GM18498 (cell line): ENCODE results near the gene IQCN.
A peak's percentile ranks its signal among the peaks of the same experiment; 100 is the strongest.

Experiments used
- ATAC-seq: cut with Tn5 transposase; IDR thresholded peaks from one replicate; pipeline ENCODE4 v1.9.1; 2021; ENCODE audit warnings: mild to moderate bottlenecking, moderate library complexity; ENCODE audit not compliant: unreplicated experiment

Gene IQCN

DNA sequence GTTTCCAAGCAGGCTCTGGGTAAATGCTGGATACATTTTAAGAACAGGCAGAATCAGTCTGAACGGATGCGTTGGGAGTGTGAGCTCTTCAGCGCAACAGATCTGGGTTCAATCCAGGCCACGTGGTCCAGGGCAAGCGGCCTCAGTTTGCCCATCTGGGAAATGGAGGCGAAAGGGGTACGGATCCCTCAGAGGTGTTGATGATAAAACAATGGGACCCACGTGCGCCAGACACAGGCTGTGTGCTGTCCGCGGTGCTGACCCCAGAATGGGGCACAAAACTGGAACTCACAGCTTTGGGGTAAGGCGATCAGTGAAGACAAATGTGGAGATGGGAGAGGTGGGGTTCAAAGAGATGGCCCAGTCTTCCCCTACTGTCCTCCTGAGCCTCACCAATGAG is 34.9 kb downstream of the IQCN start:
- no peak for ATAC-seq

DNA sequence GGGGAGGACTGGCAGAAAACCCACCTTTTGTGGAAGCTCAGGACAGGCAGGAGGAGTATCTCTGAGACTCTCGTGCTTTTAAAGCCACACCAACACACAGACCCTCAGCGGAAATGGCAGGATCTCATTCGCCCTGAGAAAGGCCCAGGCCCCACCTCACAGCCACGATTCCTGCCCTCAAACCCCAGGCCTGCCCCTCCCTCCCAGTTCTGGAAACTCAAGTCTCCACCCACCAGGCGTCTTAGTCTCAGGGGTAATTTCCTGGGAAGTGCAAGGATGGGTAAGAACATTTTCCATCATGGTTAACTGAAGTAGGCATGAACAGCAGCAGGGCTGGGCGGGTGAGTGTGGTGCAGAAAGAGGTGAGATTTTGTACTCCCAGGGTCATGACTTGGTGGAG is 40.1 kb downstream of the IQCN start:
- no peak for ATAC-seq

DNA sequence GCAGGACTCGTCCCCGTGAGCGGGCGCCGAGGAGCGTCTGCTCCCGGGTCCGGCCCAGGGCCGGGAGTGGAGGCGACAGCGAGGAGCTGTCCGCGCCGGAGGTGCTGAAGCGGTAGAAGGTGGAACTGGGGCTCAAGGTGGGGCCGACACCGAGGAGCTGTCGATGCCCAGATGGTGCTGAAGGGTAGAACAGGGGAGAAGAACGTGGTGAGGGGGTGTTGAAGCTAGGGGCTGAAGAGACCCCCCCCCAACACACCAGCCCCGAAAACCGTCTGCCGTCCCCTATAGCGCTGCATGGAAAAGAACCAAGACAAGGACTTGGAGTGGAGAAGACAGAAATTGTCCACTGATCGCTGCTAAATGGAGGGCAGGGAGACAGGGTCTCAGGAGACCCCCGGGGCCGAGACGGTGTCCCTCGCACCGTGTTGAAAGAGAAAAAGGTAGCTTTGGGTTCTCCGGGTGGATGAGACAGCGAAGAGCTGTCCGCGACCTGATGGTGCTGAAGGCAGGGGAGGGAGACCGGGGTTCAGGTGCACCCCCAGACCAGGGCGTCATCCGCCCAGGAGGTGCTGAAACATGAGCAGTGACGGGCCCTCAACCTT is 40.9 kb downstream of the IQCN start:
- ATAC-seq, result no peak

DNA sequence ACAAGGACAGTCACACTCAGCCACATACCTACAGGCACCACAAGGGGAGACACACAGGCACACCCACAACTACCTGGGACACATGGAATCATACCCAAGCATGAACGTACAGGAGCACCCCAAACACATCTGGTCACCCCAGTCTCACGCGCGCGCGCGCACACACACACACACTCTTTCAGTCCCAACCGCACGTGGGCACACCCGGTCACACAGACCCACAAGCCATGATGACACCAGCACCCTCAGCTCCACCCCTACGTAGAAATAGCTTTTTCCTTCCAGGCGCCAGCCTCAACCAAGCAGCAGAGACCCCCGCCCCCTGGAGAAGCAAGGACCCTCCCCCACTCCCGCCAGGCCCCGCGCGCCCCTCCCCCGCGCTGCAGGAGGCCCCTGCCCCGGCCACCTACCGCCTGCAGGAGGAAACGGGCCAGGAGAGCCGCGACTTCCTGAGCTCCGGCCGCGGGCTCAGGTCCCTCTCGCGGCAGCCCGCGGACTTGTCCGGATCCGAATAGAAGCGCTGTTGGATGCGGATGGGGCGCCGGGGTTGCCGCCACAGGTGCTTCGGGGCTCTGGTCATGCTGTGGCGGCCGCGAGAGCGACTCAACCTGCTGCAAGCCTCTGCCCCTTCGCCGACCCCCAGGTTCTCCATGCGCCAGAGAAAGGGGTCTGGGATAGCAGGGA is 41.6 kb downstream of the IQCN start:
- no peak for ATAC-seq

DNA sequence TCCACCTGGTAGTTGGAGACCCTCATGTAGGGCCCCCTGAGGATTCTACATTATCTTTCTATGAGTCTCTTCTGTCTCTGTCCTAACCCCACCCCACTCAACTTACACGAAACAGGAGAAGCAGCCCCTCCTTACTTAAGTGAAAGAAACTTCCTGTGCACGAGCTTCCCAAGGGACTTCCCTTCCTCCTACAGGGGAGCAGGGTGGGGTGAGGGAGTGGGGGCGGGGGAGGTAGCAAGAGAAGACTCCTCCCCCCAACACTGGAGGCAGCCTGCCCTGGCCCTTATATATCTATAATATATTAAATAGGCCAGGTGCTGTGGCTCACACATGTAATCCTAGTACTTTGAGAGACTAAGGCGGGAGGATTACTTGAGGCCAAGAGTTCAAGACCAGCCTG is 42.5 kb downstream of the IQCN start:
- ATAC-seq, result no peak

DNA sequence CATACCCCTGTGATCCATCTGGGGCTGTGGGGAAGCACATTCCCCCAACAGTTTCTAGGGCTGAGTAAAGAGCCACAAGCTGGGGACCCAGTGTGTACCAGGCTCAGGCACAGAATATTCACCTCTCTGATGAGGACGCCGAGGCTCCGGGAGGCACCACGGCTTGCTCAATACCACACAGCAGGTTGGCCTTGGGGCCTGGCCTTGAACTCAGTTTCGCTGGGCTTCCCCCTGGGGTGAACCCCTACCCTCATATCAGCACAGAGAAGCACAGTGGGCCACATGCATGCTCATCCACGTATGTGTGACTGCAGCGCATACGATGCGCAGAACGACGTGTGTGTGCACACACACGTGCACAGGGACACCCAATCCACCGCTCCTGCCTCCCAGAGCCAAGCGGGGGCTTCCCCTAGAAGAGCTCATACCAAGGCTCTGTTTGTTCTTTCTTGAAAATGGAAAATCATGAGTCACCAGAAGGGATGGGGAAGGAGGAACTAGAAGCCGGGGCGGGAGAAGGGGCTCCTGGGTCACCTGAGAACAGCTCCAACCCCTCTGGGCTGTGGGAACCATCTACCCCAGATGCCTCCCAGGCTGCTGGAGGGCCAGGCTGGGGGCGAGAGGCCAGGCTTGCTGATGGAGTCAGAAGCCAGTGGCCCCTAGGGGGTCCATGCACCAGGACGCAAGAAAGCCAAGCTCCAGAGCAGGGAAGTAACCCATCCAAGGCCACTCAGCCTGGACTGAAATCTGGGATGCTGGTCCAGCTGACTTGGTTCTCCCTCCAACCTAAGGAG is 43.1 kb downstream of the IQCN start:
- ATAC-seq, result no peak

DNA sequence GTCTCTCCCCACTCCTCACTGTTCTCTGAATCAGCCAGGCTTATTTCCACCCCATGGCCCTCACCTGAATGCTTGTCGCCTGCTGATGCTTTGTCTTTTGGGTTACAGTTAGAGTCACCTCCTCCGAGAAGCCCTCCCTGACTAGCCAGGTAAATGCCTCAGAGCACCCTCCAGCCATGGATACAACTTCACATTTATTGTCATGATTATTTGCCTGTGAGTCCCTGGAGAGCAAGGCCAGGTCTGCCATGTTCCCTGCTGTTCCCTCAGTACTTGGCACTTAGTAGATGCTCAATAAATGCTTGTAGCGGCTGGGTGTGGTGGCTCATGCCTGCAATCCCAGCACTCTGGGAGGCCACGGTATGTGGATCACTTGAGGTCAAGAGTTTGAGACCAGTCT is 44.3 kb downstream of the IQCN start:
- ATAC-seq, result no peak

DNA sequence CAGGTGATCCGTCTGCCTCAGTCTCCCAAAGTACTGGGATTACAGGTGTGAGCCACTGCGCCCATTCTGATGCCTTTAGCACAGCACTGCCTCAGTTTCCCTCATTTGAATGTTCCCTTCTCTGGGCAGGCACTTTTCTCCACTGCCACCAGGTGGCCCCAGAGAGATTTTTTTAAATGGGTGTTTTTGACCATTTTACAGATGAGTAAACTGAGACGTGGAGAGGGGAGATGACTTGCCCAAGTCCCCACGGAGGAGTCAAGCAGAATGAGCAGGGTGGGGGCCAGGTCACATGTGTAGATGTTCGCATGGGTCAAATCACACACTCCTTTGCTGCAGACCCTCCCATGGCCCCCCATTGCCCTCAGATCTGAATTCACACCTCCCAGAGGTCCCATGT is 44.8 kb downstream of the IQCN start:
- no peak for ATAC-seq

DNA sequence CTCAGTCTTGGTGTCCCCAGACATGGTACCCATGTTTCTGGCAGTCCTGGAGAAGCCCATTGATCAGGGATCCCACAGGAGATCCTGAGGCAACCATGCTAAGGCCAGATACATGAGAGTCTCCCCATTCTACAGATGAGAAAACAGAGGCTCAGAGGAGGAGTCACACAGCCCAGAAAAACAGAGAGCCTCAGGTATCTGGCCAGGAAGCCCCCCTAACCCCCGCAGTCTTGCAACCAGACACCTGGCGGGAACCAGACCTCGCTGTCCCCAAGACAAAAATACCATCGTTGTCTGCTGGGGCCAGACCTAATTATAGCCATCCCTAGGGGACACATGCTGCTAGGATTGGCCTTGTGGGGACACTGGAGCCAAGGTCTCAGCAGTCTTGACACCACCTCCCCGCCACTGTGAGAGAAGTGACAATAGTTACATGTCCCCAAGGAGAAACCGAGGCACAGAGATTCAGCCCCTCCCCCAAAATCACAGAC is 46.4 kb downstream of the IQCN start:
- ATAC-seq, result no peak

DNA sequence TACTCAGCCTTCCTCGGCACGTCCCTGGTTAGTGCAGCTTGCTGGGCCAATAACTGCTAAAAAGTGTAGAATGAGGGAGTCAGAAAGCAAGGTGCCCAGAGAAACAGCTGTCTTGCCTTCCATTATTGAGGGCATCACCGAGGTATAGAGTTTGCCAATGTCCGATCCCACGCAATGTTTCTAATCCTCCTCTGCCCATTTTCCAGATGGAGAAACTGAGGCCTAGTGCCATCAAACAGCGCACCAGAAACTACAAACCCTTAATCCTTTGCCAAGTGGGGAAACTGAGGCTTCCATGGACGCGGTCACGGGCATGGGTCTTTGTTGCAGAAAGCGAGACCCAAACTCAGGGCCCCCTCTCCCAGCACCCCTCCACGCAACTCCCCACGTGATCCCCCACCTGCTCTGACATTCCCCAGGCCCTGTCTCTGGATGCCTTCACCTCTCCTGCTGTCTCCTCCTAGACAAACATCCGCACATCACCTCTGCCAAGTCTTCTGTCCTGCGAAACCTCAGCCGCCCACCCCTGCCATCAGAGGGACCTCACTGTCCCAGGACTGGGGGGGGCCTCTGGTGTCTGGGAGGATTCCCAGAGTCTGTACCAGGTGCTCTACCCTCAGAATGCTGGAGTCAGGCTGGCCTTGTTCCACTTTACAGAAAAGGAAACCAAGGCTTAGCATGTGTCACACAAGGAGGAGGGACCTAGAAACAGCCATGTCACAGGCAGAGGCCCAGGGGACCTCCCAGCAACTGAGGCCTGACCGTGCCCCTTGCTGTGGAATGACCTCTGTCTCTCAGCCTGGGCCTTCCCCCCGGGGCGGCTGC is 47.1 kb downstream of the IQCN start:
- no peak for ATAC-seq

DNA sequence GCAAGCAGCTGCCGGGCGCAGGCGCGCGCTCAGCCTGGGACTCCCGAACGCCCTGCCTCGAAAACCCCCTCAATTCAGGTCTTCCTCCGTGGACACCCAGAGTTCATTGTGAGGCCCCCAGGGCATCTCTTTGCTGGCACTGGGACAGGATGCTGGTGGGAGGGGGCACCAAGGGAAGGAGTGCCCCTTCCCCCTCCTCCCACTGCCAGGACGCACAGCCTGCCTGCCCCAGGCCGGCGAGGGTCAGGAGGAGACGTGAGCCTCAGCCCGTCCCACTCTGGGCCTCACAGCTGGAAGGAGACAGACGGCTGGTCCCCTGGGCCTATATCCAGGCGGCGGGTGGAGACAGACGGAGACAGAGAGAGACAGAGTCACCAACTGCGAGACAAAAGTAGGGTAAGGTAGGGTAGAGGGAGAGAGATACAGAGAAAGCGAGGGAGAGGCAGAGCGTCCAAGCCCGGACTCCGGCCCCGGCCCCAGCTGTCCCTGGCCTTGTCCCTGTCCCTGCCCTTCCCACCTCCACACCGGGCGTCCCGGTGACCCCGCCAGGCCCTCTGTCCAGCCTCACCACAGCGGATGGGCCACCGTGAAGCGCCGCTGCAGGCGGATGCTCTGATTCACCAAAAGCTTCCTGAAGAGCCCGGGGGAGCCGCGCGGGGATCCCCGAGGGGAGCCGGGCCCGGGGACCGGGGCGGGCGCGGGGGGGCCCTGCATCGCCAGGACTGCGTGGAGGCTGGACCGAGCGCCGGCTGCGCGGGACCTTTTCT is 48.4 kb downstream of the IQCN start, which contains the start of gene PDE4C:
PDE4C (minus strand) TSS at position 737 of the 767 bp plus-strand sequence; CDS start at position 714, 23 bp downstream.
- ATAC-seq, result no peak

DNA sequence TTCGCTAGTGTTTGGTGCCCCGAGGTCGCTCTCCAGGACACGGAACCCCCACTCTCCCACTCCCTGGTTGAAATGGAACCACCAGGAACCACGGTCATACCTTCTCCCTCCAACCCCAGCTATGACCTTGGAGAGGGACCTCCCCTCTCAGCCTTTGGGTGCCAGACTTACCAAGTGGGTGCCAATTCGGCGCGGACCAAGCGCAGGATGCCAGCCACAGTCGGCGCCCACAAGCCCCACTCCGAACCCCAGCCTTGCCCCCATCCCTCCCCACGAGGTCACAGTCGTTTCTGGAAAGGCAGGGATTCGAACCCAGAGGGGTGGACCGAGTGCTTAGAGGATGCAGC is 48.9 kb downstream of the IQCN start:
- ATAC-seq, result no peak

DNA sequence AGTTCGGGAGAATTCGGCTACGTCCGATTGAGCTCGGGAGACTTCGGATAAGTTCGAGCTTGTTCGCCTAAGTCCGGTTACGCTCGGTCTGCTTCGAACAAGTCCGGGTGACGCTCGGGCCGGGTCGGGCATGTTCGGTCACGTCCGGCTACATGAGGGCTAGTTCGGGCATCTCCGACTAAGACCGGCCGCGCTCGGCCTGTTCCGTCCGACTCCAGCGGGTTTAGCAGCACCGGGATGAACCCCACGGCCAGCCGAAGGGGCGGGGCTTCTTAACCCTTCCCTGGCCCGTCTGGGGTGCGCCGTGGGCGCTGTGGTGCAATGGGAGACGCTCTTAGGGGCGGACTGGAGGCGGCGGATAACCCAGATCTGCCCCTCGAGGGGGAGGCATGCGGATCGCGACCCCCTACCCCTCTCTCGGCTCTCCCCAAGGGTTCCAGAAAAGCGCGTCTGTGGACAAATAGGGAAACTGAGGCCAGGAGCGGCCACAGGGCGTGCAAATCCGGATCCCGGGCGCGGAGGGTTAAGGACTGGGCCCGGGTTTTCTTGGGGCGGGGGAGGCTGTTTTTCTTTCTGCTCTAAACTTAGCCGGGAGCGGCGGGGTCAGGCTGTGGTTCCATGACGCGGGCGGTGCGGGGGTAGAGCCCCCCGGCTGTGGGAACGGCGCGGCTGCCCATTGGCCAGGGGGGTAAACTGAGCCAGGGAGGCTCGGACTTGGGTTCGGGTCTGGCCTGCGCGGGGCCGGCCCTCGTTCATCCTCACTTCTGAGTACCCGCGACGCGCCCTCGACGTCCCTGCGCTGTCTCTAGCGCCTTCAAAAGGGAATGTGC is 49.5 kb downstream of the IQCN start:
- peak; percentile 97 for ATAC-seq

DNA sequence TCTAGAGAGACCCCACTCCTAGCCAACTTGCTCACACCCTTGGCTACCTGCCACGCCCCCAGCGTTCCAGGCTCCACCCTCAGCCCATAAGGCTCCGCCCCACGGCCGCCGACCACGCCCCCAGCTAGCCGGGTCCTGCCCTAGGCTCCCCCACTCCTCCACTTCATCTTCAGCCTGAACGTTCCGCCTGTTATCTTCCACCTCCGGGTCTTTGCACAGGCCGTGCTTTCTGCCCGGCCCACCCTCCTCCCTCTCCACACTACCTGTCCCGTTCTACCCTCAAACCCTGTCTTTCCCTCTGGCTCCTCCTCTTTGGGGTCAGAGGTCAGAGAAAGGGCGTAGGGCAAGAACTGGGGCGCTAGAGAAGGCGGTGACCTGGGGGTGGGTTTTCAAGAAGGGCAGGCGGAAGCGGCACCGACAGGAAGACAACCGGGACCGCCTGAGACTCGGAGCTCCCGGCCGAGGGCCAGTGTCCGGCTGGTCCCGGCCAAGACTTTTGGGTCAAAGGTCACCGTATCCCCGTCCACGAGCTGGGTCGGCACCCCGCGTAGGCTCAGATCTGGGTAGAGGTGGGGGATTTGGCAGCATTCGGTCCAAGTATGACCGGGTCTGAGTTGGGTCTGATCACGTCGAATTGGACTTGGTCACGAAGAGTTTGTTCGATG is 50.3 kb downstream of the IQCN start:
- ATAC-seq, result peak; percentile 3

DNA sequence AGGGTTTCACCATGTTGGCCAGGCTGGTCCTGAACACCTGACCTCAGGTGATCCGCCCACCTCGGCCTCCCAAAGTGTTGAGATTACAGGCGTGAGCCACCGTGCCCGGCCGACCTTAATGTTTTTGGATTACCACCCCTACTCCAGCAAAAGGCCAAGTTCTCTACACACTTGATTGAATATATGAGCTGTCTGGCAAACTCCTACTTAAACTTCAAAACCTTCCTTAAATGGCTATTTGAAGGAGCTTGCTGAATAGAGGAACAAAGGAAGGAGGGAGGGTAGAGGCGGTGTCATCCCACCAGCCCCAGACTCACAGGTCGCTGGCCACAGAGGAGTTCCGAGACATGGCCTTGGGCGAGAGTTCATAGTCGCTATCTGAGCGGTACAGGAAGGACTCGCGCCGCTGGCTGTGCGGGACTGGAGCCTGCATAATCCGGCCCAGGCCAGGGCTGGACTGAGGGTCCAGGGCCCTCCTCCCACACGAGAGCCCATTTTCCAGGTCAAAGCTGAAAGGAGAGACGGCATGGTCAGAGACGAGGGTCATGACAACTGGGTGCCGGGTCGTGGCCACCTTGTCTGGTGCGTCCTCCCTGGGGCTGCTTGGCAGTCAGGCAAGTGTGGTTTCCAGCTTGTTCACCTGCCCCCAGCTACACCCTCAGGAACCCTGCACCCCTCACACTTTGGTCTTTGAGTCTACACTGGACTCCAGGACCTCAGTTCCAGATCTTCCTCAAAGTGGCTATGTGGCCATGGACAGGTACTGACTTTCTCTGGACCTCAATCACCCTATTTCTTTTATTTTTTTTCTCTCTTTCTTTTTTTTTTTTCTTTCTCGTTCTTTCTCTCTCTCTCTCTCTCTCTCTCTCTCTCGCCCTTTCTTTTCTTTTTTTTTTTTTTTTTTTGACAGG is 52.2 kb downstream of the IQCN start:
- no peak for ATAC-seq

DNA sequence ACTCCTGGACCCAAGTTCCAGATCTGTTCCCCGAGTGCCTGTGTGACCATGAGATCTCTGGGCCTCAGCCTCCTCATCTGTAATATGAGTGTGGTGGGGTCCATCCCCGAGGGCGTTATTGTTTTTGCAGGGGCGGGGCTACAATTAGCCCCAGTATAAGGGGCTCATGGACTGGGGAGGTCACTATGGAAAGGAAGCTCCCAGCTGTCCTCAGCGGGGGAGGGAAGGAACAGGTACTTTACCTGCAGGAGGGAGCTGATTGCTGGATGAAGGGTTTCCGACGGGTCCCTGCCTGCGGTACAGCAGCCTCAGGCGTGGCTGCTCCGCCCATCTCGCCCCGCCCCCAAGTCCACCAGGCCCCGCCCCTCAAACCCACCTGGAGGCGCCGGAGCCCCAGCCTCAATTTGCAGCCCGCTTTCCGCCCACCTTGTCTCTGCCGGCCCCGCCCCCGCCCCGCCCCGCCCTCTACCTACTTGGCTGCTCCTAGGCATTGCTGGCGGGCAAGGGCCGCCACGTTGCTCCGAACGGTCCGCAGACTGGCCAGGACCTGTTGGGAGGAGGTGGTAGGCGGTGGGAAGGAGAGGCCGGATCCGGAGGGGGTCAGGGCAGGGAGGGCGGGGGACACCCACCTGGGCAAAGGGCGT is 53.5 kb downstream of the IQCN start:
- no peak for ATAC-seq

DNA sequence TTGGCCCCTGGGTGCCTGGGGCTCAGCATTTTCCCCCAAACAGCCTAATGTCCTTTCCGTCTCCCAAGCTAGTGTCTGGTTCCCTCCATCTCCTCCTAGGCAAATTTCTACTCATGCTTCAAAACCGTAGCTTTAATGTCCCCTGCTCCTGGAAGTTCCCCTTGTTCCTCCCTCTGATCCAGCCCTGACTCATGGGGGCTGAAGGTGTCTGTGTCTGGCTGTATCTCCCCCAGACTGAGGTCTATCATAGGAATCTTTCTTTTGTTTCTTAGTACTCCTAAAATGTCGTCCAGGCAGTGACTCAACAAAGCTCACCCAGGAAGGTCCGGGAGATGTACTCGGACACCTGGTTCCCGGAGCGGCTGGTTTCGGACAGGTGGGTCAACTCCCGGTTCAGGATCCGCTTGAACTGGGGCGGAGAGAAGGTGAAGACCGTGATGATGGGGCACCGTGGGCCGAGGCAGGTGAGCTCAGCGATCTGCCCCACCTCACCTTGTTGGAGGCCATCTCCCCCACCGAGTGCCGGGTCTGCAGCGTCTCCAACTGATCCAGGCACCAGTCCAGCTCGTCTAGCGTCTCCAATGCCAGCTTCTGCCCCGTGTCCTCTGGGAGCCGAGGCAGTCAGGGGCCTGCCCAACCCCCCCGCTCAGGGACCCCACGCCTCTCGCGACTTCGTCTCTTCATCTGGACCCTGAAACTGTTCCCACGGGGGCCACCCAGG is 54.2 kb downstream of the IQCN start:
- no peak for ATAC-seq
